ENCODE results near the gene CWC22. TPM values are rescaled to one million over a fixed set of nuclear protein-coding genes. Genes with fewer than 3 reads are reported as not detected.

CWC22 gene
- total RNA-seq, 1 donor from 2014 or later, result 12.0 TPM

DNA sequence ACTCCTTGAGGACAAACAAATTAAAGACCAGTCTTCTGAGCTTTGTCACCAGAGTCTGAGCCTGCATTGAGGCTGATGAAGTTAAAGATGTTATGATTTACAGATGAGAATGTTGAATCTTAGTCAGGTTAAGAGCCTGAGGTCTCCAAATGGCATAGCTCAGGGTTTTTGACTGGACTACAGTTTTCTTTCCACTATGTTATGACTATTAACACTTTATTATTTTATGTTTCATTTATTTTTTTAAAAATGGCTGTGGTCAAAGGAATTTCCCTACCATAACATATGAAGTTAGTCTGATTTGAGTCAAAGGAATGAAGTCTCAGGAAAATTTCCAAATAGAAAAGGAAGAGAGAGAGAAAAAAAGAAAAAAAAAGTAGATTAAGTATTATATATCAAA is 39.7 kb upstream of the CWC22 start:
- no peak overlapping the region for H3K4me3 Mint-ChIP-seq (ENCODE audit: unreplicated experiment)
- H3K4me1 Mint-ChIP-seq (ENCODE audit: low read depth, unreplicated experiment), result no peaks in the 10 kb centered on the region
- H3K27me3 Mint-ChIP-seq (ENCODE audit: unreplicated experiment), result no peaks in the 10 kb centered on the region
- DNase-seq, result no peak
- TF ChIP-seq, protein P1, sequence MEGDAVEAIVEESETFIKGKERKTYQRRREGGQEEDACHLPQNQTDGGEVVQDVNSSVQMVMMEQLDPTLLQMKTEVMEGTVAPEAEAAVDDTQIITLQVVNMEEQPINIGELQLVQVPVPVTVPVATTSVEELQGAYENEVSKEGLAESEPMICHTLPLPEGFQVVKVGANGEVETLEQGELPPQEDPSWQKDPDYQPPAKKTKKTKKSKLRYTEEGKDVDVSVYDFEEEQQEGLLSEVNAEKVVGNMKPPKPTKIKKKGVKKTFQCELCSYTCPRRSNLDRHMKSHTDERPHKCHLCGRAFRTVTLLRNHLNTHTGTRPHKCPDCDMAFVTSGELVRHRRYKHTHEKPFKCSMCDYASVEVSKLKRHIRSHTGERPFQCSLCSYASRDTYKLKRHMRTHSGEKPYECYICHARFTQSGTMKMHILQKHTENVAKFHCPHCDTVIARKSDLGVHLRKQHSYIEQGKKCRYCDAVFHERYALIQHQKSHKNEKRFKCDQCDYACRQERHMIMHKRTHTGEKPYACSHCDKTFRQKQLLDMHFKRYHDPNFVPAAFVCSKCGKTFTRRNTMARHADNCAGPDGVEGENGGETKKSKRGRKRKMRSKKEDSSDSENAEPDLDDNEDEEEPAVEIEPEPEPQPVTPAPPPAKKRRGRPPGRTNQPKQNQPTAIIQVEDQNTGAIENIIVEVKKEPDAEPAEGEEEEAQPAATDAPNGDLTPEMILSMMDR (IDR thresholded peaks at IDR 0.05; ENCODE audit: partially characterized antibody, unreplicated experiment), result no peak
- no peak overlapping the region for H3K27ac Mint-ChIP-seq (ENCODE audit: unreplicated experiment)
- H3K36me3 Mint-ChIP-seq (ENCODE audit: unreplicated experiment), result no peaks in the 10 kb centered on the region
- no peaks in the 10 kb centered on the region for H3K9me3 Mint-ChIP-seq (ENCODE audit: unreplicated experiment)

DNA sequence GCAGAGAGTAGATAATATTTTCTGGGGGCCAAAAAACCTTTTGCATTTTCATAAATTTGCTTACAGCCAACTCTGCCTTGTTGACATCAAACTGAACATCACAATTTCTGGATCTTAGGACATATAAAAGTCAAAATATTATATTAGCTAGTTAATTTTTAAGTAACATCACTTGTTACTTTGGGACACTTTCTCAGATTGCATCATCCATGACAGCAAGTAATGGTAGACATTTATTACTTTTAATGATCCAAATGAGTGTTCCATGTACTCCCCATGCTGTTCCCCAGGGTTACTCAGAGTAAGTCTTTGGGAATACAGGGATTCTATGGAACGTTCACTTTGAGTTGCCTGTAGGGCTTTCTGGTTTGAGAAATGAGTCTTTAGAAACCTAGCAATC is 39.1 kb upstream of the CWC22 start:
- H3K9me3 Mint-ChIP-seq (ENCODE audit: unreplicated experiment), result no peaks in the 10 kb centered on the region
- no peak for DNase-seq
- no peaks in the 10 kb centered on the region for H3K27me3 Mint-ChIP-seq (ENCODE audit: unreplicated experiment)
- no peak overlapping the region for H3K27ac Mint-ChIP-seq (ENCODE audit: unreplicated experiment)
- no peaks in the 10 kb centered on the region for H3K4me1 Mint-ChIP-seq (ENCODE audit: low read depth, unreplicated experiment)
- no peaks in the 10 kb centered on the region for H3K36me3 Mint-ChIP-seq (ENCODE audit: unreplicated experiment)
- TF ChIP-seq, protein P1 (IDR thresholded peaks at IDR 0.05; ENCODE audit: partially characterized antibody, unreplicated experiment), result no peak
- H3K4me3 Mint-ChIP-seq (ENCODE audit: unreplicated experiment), result no peak overlapping the region

DNA sequence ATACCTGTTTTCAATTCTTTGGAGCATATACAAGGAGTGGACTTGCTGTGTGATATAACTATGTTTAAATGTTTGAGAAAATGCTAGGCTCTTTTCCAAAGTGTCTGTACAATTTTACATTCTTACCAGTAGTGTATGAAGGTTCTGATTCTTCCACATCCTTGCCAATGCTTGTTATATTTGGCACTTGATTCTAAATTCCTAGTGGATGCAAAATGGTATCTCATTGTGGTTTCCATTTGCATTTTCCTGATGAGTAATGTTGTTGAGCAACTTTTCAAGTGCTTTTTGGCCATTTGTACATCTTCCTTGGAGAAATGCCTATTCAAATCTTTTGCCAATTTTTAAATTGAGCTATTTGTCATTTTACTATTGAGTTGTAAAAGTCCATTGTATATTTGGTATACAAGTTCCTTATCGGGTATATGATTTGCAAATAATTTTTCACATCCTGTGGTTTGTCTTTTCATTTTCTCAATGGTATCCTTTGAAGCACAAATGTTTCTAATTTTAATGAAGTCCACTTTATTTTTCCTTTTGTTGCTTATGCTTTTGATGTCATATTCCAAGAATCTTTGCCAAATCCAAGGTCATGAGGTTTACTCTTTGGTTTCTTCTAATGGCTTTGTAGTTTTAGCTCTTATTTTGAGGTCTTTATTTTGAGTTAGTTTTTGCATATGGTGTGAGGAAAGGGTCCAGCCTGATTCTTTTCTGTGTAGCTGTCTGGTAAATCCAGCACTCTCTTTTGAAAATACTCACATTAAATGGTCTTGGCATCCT is 33.2 kb upstream of the CWC22 start:
- Mint-ChIP-seq H3K9me3 (ENCODE audit: unreplicated experiment) (no peaks in the 10 kb centered on the region), H3K27ac (ENCODE audit: unreplicated experiment) (no peak overlapping the region), H3K36me3 (ENCODE audit: unreplicated experiment) (no peaks in the 10 kb centered on the region), H3K4me3 (ENCODE audit: unreplicated experiment) (no peak overlapping the region), H3K27me3 (ENCODE audit: unreplicated experiment) (no peaks in the 10 kb centered on the region), H3K4me1 (ENCODE audit: low read depth, unreplicated experiment) (no peaks in the 10 kb centered on the region)
- DNase-seq, result no peak
- TF ChIP-seq, protein P1 (IDR thresholded peaks at IDR 0.05; ENCODE audit: partially characterized antibody, unreplicated experiment), result no peak

DNA sequence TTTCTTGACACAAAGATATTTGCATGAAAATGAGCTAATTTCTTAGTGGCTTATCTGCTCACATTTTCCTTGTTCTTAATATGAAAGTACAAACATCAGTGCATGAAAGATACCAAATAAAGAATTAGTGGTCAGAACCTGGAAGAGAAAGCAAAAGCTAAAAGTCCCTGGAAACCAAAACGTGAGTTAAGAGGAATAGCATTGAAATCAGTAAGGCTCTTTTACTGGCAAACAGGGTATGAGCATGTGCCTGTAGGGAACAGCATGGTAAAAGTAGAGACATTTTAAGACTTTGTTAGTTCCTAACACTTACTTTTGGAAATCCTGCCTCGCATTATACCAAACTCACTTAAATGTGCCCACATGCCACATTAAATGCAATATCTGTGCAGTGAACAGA is 31.9 kb upstream of the CWC22 start:
- H3K4me1 Mint-ChIP-seq (ENCODE audit: low read depth, unreplicated experiment), result no peaks in the 10 kb centered on the region
- H3K36me3 Mint-ChIP-seq (ENCODE audit: unreplicated experiment), result no peaks in the 10 kb centered on the region
- H3K9me3 Mint-ChIP-seq (ENCODE audit: unreplicated experiment), result no peaks in the 10 kb centered on the region
- no peaks in the 10 kb centered on the region for H3K27me3 Mint-ChIP-seq (ENCODE audit: unreplicated experiment)
- no peak for DNase-seq
- no peak overlapping the region for H3K27ac Mint-ChIP-seq (ENCODE audit: unreplicated experiment)
- TF ChIP-seq, protein P1 (IDR thresholded peaks at IDR 0.05; ENCODE audit: partially characterized antibody, unreplicated experiment), result no peak
- no peak overlapping the region for H3K4me3 Mint-ChIP-seq (ENCODE audit: unreplicated experiment)
